Measurements from ENCODE around the gene NEGR1.

GRCh38 chr1:72235062-72235461 is 47.3 kb downstream of the NEGR1 start:
- TF ChIP-seq, protein P1, sequence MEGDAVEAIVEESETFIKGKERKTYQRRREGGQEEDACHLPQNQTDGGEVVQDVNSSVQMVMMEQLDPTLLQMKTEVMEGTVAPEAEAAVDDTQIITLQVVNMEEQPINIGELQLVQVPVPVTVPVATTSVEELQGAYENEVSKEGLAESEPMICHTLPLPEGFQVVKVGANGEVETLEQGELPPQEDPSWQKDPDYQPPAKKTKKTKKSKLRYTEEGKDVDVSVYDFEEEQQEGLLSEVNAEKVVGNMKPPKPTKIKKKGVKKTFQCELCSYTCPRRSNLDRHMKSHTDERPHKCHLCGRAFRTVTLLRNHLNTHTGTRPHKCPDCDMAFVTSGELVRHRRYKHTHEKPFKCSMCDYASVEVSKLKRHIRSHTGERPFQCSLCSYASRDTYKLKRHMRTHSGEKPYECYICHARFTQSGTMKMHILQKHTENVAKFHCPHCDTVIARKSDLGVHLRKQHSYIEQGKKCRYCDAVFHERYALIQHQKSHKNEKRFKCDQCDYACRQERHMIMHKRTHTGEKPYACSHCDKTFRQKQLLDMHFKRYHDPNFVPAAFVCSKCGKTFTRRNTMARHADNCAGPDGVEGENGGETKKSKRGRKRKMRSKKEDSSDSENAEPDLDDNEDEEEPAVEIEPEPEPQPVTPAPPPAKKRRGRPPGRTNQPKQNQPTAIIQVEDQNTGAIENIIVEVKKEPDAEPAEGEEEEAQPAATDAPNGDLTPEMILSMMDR (conservative IDR thresholded peaks at IDR 0.05; ENCODE audit: low read length): no peak
- TF ChIP-seq EZH2phosphoT487 (IDR thresholded peaks at IDR 0.05; ENCODE audit: borderline replicate concordance): no peak

Data from Loucy (cell line).